Left colon (tissue), 2 donors: ENCODE results near the gene FCAMR. TPM values are rescaled to one million over a fixed set of nuclear protein-coding genes. Genes with fewer than 3 reads are reported as not detected.
A peak's percentile ranks its signal among the peaks of the same experiment; 100 is the strongest.

Experiments used
- ATAC-seq: fragments of 200-7000 bp; cut with Tn5 transposase; one replicate; pipeline ENCODE4 v1.9.1; 2020; ENCODE audit warnings: mild to moderate bottlenecking, moderate library complexity
- DNase-seq, 2 donors: peaks; one replicate each; pipeline ENCODE4 v3.0.0-alpha.2; 2020
- intact Hi-C, 2 donors: fragments of 100-400 bp; cut with DNase I in 1 of 2; cut with micrococcal nuclease in 1 of 2; formaldehyde crosslinking; loops; one replicate each; pipeline versions ENCODE4 v1.11.2 to v1.14.0; 2022; cut with DNase I, micrococcal nuclease
- long read RNA-seq: library from polyadenylated mRNA; unstranded; transcript quantifications from one replicate; pipeline ENCODE4 v2.0.0, GENCODE V29; 2021
- total RNA-seq, 2 donors: library from RNA; stranded (reverse); fragmentation: NEBNext Ultra II Directional; extraction: Animal tissue kit (Norgen Biotek cat#: 25700); gene quantifications; one replicate each; pipeline ENCODE4 v1.2.1, GENCODE V29; 2021
- donor health status: DM: no; HTN: no; CAD: no.
- donor health status: DM: yes; HTN: yes; CAD: no.

Gene FCAMR
- total RNA-seq: 1 to 10 TPM in 1 of 2 donors, under 1 TPM in 1; 0.53 to 1.0 TPM
- long read RNA-seq, partial matches to known transcripts: 1 of 1 reads
- long read RNA-seq, other reads (novel, unspliced or antisense): 0 of 1 reads

GRCh38 chr1:206970446-206970845, at the start of gene FCAMR:
FCAMR (minus strand) TSS chr1:206970460; CDS start chr1:206970125, 335 bp downstream.
- ATAC-seq: no peak
- DNase-seq: peak in 1 of 2 donors; percentile 10
- intact Hi-C loops: no loop called here

- intact Hi-C loops: no loop called here
- ATAC-seq (no peak), DNase-seq (no peak)
Observed at GRCh38 chr1:207019661-207020060, 49.4 kb upstream of the FCAMR start.

- DNase-seq: no peak
- no peak for ATAC-seq
- intact Hi-C loops: no loop called here
Observed at GRCh38 chr1:207019161-207019560, 48.9 kb upstream of the FCAMR start.

- DNase-seq (no peak), ATAC-seq (no peak)
- intact Hi-C loops: no loop called here
Observed at GRCh38 chr1:207018707-207019106, 48.4 kb upstream of the FCAMR start.

- peak; percentile 67 for ATAC-seq
- peak; percentile 39 to 63 for DNase-seq
Observed at GRCh38 chr1:207017615-207018559, 47.6 kb upstream of the FCAMR start.

GRCh38 chr1:207015791-207016190, 45.5 kb upstream of the FCAMR start:
- DNase-seq: no peak
- ATAC-seq: no peak
- intact Hi-C loops: no loop called here

More at GRCh38 chr1:207017615-207018559, 47.6 kb upstream of the FCAMR start:
- intact Hi-C loops: no loop called here

GRCh38 chr1:207014728-207015127, 44.5 kb upstream of the FCAMR start:
- no peak for ATAC-seq
- DNase-seq: no peak
- intact Hi-C loops: no loop called here

GRCh38 chr1:207013321-207014085, 43.2 kb upstream of the FCAMR start:
- DNase-seq (no peak), ATAC-seq (no peak)
- intact Hi-C loops: no loop called here

- intact Hi-C loops: no loop called here
- no peak for ATAC-seq
- no peak for DNase-seq
Observed at GRCh38 chr1:207010726-207011125, 40.5 kb upstream of the FCAMR start.

GRCh38 chr1:207009945-207010344, 39.7 kb upstream of the FCAMR start:
- peak; percentile 51 for ATAC-seq
- no peak for DNase-seq
- intact Hi-C loops: no loop called here

- DNase-seq: no peak
- intact Hi-C loops: no loop called here
- peak; percentile 67 for ATAC-seq
Observed at GRCh38 chr1:207009182-207009850, 39.1 kb upstream of the FCAMR start.

GRCh38 chr1:207007352-207008033, 37.2 kb upstream of the FCAMR start:
- ATAC-seq (no peak), DNase-seq (no peak)
- intact Hi-C loops: no loop called here

- no peak for DNase-seq
- no peak for ATAC-seq
- intact Hi-C loops: no loop called here
Observed at GRCh38 chr1:207006914-207007313, 36.7 kb upstream of the FCAMR start.

GRCh38 chr1:207006083-207006482, 35.8 kb upstream of the FCAMR start:
- intact Hi-C loops: no loop called here
- no peak for ATAC-seq
- DNase-seq: no peak

GRCh38 chr1:207004931-207005830, 34.9 kb upstream of the FCAMR start:
- intact Hi-C loops: no loop called here
- ATAC-seq (peak; percentile 66), DNase-seq (peak; percentile 70 to 75)

GRCh38 chr1:207003210-207003609, 33.0 kb upstream of the FCAMR start:
- ATAC-seq (no peak), DNase-seq (no peak)
- intact Hi-C loops: no loop called here

- intact Hi-C loops: no loop called here
- DNase-seq (no peak), ATAC-seq (no peak)
Observed at GRCh38 chr1:207002724-207003146, 32.5 kb upstream of the FCAMR start.
